HG02943 (cell line): ENCODE measurements around the gene GABPB1.
"Not testable (repeated sequence)": the region's sequence is repeated elsewhere in the genome, so short reads cannot be mapped to it uniquely, and the experiment has no call there.

ENCODE experiments used
- ATAC-seq: cut with Tn5 transposase; IDR thresholded peaks from one replicate; pipeline ENCODE4 v1.9.1; 2021; ENCODE audit warnings: mild to moderate bottlenecking, low read depth, moderate library complexity; ENCODE audit not compliant: unreplicated experiment

GABPB1 gene

GRCh38 chr15:50354838-50355618 is at the start of gene GABPB1:
TSS of gene GABPB1 (minus strand) at chr15:50355198. CDS start at chr15:50309798, 45,400 bp downstream.
- ATAC-seq, result peak; percentile 50

GRCh38 chr15:50391561-50391960 is 36.6 kb upstream of the GABPB1 start:
- not testable (repeated sequence) for ATAC-seq

DNA sequence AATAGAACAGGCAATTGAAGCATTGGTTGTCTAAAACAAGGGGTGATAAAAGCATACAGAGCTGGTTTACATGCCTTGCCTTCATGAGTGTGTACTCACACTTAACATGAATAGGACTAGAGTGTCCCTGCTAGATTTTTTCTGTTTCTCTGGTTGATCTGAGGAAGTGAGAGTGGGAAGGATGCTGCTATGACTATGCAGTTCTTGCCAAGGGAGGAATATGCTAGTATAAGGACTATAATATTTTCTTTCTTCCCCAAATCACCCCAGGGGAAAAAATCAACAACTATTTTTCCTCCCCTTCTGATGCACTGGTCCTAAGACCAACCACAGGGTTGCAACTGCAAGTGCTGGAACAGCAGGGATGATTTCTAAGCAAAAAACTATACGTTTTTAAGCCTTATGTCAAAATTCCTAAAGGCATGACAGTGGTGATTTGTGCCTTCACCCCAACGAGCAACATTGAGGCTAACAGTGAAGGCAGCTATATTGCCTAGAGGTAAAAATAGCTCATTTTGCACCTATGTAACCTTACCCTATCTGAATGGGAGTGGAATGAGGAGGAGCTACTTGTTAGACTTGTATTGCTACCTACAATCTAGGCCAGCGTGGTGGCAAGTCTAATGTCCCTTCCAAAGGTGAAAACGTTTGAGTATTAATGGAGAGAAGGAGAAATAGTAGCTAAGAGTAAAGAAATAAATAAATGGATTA is 35.7 kb upstream of the GABPB1 start:
- no peak for ATAC-seq

GRCh38 chr15:50382408-50382807 is 27.4 kb upstream of the GABPB1 start:
- not testable (repeated sequence) for ATAC-seq

GRCh38 chr15:50381438-50381837 is 26.4 kb upstream of the GABPB1 start:
- ATAC-seq, result no peak

GRCh38 chr15:50380089-50380488 is 25.1 kb upstream of the GABPB1 start:
- no peak for ATAC-seq

DNA sequence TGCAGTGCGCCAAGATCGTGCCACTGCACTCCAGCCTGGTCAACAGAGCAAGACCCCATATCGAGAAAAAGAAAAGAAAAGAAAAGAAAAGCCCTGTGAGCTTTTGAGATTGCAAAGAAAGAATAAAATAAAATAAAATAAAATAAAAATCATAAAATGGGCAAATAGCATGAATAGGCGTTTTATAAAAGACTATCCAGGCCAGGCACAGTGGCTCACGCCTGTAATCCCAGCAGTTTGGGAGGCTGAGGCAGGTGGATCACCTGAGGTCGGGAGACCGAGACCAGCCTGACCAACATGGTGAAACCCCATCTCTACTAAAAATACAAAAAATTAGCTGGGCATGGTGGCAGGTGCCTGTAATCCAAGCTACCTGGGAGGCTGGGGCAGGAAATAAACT is 24.4 kb upstream of the GABPB1 start:
- not testable (repeated sequence) for ATAC-seq

GRCh38 chr15:50378776-50379175 is 23.8 kb upstream of the GABPB1 start:
- no peak for ATAC-seq

DNA sequence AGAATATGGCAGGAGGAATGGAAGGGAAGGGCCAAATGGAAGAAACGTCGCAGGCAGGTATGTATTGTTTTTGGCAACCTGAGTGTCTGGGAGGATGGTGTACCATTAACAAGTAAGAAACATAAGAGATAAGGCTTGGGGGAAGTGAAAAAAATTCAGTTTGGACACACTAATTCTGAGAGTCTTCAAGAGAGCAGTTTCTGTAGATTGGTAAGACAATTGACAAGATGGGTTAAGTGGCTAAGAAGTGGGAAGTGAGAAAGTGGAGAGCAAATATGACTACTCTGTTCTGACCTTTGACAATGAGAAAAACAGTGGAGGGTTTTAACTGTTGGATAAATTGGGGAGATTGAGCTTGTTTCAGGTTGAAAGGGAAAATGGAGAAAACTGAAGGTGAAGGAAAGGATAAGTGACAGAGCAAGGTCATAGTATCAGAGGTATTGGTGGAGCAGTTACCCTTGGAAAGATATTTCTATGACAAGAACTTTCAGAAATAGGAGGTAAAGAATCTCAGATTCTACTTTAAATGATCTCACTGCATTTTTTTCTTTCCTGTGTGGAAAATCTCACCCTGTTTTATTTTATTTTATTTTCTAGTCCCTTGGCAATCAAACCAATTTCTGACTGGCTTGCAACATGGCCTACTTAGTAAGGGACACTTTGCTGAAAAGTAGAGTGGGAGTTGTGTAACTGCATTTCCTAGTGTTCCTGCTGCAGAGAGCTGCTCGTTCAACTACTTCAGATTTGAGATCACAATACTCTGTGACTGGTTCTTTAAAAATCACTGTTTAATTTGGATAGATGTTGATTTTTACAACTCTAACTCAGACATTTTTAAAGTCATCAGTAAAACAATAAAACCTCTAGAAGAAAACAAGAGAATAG is 23.1 kb upstream of the GABPB1 start:
- peak; percentile 97 for ATAC-seq

- ATAC-seq, result not testable (repeated sequence)
These were observed 14.6 kb upstream of the GABPB1 start for GRCh38 chr15:50369564-50369963.

- no peak for ATAC-seq
These were observed 11.0 kb upstream of the GABPB1 start for GRCh38 chr15:50365971-50366370.

DNA sequence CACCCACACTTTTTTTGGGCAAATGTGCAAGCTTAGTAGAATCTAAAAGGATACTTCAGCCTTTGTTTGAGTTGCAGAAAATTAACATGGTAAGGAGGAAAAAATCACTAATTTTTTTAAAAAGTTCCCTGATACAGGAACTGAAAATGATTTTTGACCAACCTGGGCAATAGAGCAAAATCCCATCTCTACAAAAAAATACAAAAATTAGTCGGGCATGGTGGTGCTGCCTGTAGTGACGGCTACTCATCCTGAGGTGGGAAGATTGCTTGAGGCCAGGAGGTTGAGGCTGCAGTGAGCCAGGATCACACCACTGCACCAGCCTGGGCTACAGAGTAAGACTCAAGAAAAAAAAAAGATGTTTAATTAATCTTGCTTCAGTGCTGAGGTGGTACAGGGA is 10.6 kb upstream of the GABPB1 start:
- no peak for ATAC-seq

GRCh38 chr15:50363612-50364011 is 8.6 kb upstream of the GABPB1 start:
- ATAC-seq, result no peak

GRCh38 chr15:50361756-50362155 is 6.8 kb upstream of the GABPB1 start:
- ATAC-seq, result no peak

DNA sequence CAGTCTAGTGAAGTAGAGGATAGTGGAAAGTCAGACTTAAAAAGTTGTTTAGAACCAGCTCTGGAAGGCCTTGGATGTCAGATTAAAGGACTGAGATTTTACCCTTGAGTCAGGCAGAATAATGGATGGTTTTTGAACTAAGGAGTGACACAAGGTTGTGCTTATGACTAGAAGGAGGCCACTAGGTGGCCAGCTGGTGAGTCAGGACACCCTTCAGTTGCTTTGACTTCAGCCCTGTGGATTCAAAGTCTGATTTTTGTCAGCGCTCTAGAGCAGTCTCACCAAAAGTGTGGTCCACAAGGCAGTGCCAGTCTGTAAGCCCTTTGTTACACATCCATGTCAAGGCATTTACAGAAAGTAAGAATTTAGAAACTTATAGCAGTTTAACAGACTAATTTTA is 3.8 kb upstream of the GABPB1 start:
- no peak for ATAC-seq

DNA sequence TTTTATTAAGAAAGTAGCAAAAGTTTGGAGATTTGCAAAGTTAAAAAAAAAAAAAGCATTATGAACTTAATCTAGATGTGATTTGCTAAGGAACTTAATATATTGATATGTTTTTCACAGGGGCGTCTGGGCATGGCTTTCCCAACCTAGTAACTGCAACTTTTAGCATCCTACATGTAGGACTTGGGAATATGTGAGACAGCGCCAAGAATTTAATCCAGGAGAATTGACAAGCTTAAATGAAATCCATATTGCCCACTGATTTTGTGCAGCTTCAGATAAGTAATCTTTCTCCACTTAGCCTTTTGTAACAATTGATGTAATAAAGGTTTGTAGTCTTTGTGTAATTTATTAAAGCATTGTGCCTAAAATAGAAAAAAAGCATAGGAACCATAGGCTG is 982 bp upstream of the GABPB1 start:
- no peak for ATAC-seq

DNA sequence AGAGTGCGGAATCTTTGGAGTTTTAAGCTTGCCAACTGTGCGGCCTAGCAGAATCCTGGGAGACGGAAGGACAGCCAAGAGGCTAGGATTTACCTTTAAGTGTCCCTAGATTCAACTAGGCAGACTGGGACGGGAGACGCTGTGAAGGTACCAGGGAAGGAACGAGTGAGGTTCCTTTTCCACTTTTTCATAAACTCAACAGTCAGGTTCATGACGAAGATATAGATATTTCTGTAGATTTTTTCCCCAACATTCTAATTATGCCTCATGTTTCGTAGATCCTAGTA is 564 bp upstream of the GABPB1 start:
- ATAC-seq, result peak; percentile 4

GRCh38 chr15:50353975-50354837 is 792 bp downstream of the GABPB1 start:
- ATAC-seq, result peak; percentile 37

DNA sequence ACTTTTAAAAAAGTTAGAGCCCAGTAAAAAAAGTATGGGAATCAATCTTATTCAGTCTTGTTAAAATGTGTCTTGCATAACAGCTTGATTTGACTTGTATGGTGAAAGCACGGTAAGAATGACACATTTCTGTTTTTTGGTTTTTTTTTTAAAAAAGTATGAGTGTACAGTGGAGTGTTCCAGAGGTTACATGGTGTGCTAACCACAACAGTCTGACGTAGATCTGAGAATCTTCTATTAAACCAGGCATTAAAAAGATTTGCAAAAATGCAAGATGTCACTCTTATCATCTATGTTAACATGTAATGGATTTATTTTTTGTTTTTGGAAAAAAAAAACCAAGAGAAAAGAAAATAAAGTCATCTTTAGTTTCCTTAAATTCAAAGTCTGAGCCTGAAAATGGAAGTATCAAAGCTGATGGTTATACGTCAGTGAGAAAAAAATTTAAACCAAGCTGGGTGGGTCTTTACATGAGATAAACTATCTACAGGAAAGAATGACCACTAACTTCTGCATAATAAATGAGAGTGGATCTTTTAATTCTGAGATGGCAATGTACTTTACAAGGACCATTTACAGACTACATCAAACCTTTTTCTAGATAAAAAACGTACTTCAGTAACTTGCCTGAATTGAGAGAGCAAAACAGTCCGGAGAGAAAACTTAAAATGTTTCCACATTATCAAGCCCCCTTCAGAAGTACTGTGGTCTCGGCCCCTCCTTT is 1.6 kb downstream of the GABPB1 start:
- ATAC-seq, result no peak

GRCh38 chr15:50350621-50351020 is 4.4 kb downstream of the GABPB1 start:
- ATAC-seq, result no peak
